Body of pancreas (tissue), 4 donors: ENCODE results near the gene THAP8. TPM values are rescaled to one million over a fixed set of nuclear protein-coding genes. Genes with fewer than 3 reads are reported as not detected.

Experiments
- ATAC-seq: fragments of 150-250 bp; one replicate; pipeline ENCODE4 v1.9.1; 2016
- DNase-seq, 4 donors: peaks; one replicate each; pipeline ENCODE4 v3.0.0-alpha.2; 2019
- H3K27ac ChIP-seq, 4 donors: fragments of 200-600 bp; sonication (generic); 1 replicate in 3 of 4; 2 replicates in 1 of 4; pipeline versions ENCODE4 v1.5.1 to v1.6.1; 2016 to 2019; ENCODE audit warnings: mild to moderate bottlenecking in 1 of 4, mixed read lengths in 1 of 4, moderate library complexity in 1 of 4
- H3K27me3 ChIP-seq, 2 donors: fragments of 200-600 bp; sonication (generic); one replicate each; pipeline ENCODE4 v1.6.0; 2016; ENCODE audit warnings: mild to moderate bottlenecking in 1 of 2
- H3K36me3 ChIP-seq, 2 donors: fragments of 200-600 bp; sonication (generic); replicated peaks in 1 of 2; 2 replicates each; pipeline ENCODE4 v1.5.1; 2016; ENCODE audit warnings: low read depth in 2 of 2; ENCODE audit not compliant: insufficient read depth in 1 of 2
- H3K4me1 ChIP-seq: fragments of 200-600 bp; sonication (generic); one replicate; pipeline ENCODE4 v1.6.0; 2016
- H3K4me3 ChIP-seq, 2 donors: fragments of 200-600 bp; sonication (generic); 1 replicate in 1 of 2; 2 replicates in 1 of 2; pipeline ENCODE4 v1.5.1; 2016 to 2019
- H3K9me3 ChIP-seq, 3 donors: fragments of 200-600 bp; sonication (generic); 1 replicate in 2 of 3; 2 replicates in 1 of 3; pipeline ENCODE4 v1.5.1; 2016
- CTCF ChIP-seq, 7 experiments: fragments of 450-650 bp in 4 of 7; fragments of 200-600 bp in 3 of 7; sonication (generic) in 3 of 7; IDR thresholded peaks; one replicate each; pipeline ENCODE4 v1.5.1; 2016 to 2019; ENCODE audit warnings: antibody characterized with exemption in 7 of 7
- POLR2A ChIP-seq, 3 donors: fragments of 450-650 bp; IDR thresholded peaks; one replicate each; pipeline ENCODE4 v1.6.1; 2016; ENCODE audit warnings: antibody characterized with exemption in 3 of 3, mild to moderate bottlenecking in 2 of 3
- WGBS, 2 donors: methylation state at CpG; one replicate each; pipeline ENCODE4 v1.1.5; 2017; 5-methylcytosine and 5-hydroxymethylcytosine counted together
- intact Hi-C: fragments of 100-400 bp; cut with DNase I; formaldehyde crosslinking; loops from one replicate; pipeline ENCODE4 v1.15.1; 2023
- total RNA-seq, 2 donors: library from RNA; depleted of rRNA; stranded (reverse); fragments of >200 nt; gene quantifications; one replicate each; pipeline ENCODE4 v1.1.0, GENCODE V29; 2016

The THAP8 gene
- total RNA-seq, 2 donors from 2014 or later: 1.3 to 6.0 TPM

- intact Hi-C loops: no loop called here
- TF ChIP-seq POLR2A (IDR thresholded peaks at IDR 0.05) (no peak), CTCF (IDR thresholded peaks at IDR 0.05) (no peak)
- peaks cover 7% of the 10 kb centered on the region for H3K4me1 ChIP-seq
- H3K9me3 ChIP-seq: no peaks in the 10 kb centered on the region
- no peak overlapping the region for H3K4me3 ChIP-seq
- H3K27ac ChIP-seq: no peak overlapping the region
- DNase-seq (no peak), ATAC-seq (no peak)
- peaks cover 0 to 6% of the 10 kb centered on the region in 2 donors for H3K27me3 ChIP-seq
- WGBS, 2 donors: 74 to 90% methylated on average over 6 of the region's 6 CpGs
- H3K36me3 ChIP-seq: no peaks in the 10 kb centered on the region
Measured at GRCh38 chr19:36031308-36031707, 22.8 kb downstream of the THAP8 start.

- Histone ChIP-seq H3K4me1 (peaks cover 7% of the 10 kb centered on the region), H3K9me3 (no peaks in the 10 kb centered on the region), H3K4me3 (no peak overlapping the region), H3K27ac (no peak overlapping the region), H3K27me3 (peaks cover 0 to 6% of the 10 kb centered on the region in 2 donors), H3K36me3 (no peaks in the 10 kb centered on the region)
- TF ChIP-seq CTCF (IDR thresholded peaks at IDR 0.05) (peak in 1 of 7 experiments; percentile 17), POLR2A (IDR thresholded peaks at IDR 0.05) (no peak)
- WGBS, 2 donors: 81 to 85% methylated on average over 5 to 8 of the region's 8 CpGs
- ATAC-seq (peak; percentile 37), DNase-seq (peak in 1 of 4 donors; percentile 29)
- intact Hi-C loops: no loop called here
Measured at GRCh38 chr19:36030264-36031148, 23.6 kb downstream of the THAP8 start.

GRCh38 chr19:36028313-36029041, 25.6 kb downstream of the THAP8 start:
- 72 to 84% methylated on average over 10 of the region's 10 CpGs for WGBS, 2 donors
- H3K4me1 ChIP-seq: peaks cover 7% of the 10 kb centered on the region
- H3K27me3 ChIP-seq: peaks cover 0 to 6% of the 10 kb centered on the region in 2 donors
- no peaks in the 10 kb centered on the region for H3K36me3 ChIP-seq
- H3K27ac ChIP-seq: no peak overlapping the region
- TF ChIP-seq POLR2A (IDR thresholded peaks at IDR 0.05): no peak
- TF ChIP-seq CTCF (IDR thresholded peaks at IDR 0.05): no peak
- no peaks in the 10 kb centered on the region for H3K9me3 ChIP-seq
- H3K4me3 ChIP-seq: no peak overlapping the region
- ATAC-seq: no peak
- no peak for DNase-seq
- intact Hi-C loops: no loop called here

GRCh38 chr19:36027696-36028095, 26.4 kb downstream of the THAP8 start:
- peaks cover 0 to 3% of the 10 kb centered on the region in 2 donors for H3K27me3 ChIP-seq
- ATAC-seq (no peak), DNase-seq (no peak)
- H3K4me1 ChIP-seq: peaks cover 5% of the 10 kb centered on the region
- intact Hi-C loops: no loop called here
- no peaks in the 10 kb centered on the region for H3K9me3 ChIP-seq
- H3K27ac ChIP-seq: no peak overlapping the region
- TF ChIP-seq POLR2A (IDR thresholded peaks at IDR 0.05) (no peak), CTCF (IDR thresholded peaks at IDR 0.05) (no peak)
- H3K36me3 ChIP-seq: no peaks in the 10 kb centered on the region
- no peak overlapping the region for H3K4me3 ChIP-seq
- WGBS, 2 donors: 86 to 89% methylated on average over 6 of the region's 6 CpGs
